Gastroesophageal sphincter (tissue), 3 donors: ENCODE measurements around the gene PPCDC.

Experiments
- CTCF ChIP-seq, 4 experiments: fragments of 200-600 bp in 2 of 4; fragments of 450-650 bp in 2 of 4; sonication (generic) in 1 of 4; IDR thresholded peaks; one replicate each; pipeline ENCODE4 v1.5.1; 2017 to 2019; ENCODE audit warnings: antibody characterized with exemption in 4 of 4, mild to moderate bottlenecking in 2 of 4, moderate library complexity in 2 of 4
- EP300 ChIP-seq: sonication (generic); formaldehyde crosslinking; IDR thresholded peaks from one replicate; pipeline ENCODE4 v1.6.1; 2017; ENCODE audit warnings: antibody characterized with exemption, mild to moderate bottlenecking
- POLR2A ChIP-seq, 2 donors: fragments of 450-650 bp; IDR thresholded peaks; one replicate each; pipeline ENCODE4 v1.6.1; 2017; ENCODE audit warnings: antibody characterized with exemption in 2 of 2, mild to moderate bottlenecking in 2 of 2, moderate library complexity in 1 of 2
- POLR2AphosphoS5 ChIP-seq: sonication (generic); formaldehyde crosslinking; IDR thresholded peaks from one replicate; pipeline ENCODE4 v1.6.1; 2017; ENCODE audit warnings: antibody characterized with exemption

GRCh38 chr15:74989527-74989926 is 33.9 kb upstream of the PPCDC start:
- no peak for TF ChIP-seq POLR2A (IDR thresholded peaks at IDR 0.05)
- TF ChIP-seq CTCF (IDR thresholded peaks at IDR 0.05), result no peak
- no peak for TF ChIP-seq EP300
- TF ChIP-seq POLR2AphosphoS5, result no peak
